H1 (cell line): ENCODE measurements around the gene PSORS1C1. TPM values are rescaled to one million over a fixed set of nuclear protein-coding genes. Genes with fewer than 3 reads are reported as not detected.
A peak's percentile ranks its signal among the peaks of the same experiment; 100 is the strongest.

Experiments used
- FOSL1 ChIP-seq: IDR thresholded peaks from 2 replicates; pipeline ENCODE4 v1.6.1; 2011; ENCODE audit warnings: mild to moderate bottlenecking, low read depth, low read length, moderate library complexity; ENCODE audit not compliant: insufficient read depth
- TCF12 ChIP-seq: IDR thresholded peaks from 2 replicates; pipeline ENCODE4 v1.6.1; 2011; ENCODE audit warnings: low read depth, mild to moderate bottlenecking, low read length
- polyA plus RNA-seq, 7 experiments: library from polyadenylated mRNA; depleted of rRNA in 3 of 7; stranded (reverse) in 5 of 7; unstranded in 2 of 7; fragments of >200 nt in 5 of 7; fragments of 200-250 nt in 2 of 7; gene quantifications; 1 replicate in 5 of 7; 2 replicates in 1 of 7; 4 replicates in 1 of 7; pipeline versions ENCODE4 v1.2.1 to v1.2.3, GENCODE V29; 2011 to 2013; ENCODE audit warnings: missing spikeins in 2 of 7, mixed read lengths in 2 of 7
- total RNA-seq: library from RNA; stranded (reverse); fragmentation: NEBNext Ultra II Directional; extraction: Animal tissue kit (Norgen Biotek cat#: 25700); gene quantifications from 2 replicates; pipeline ENCODE4 v1.2.1, GENCODE V29; 2021
- TF ChIP-seq, protein P1 (sequence below): IDR thresholded peaks from 2 replicates; pipeline ENCODE4 v1.6.1; 2012; ENCODE audit warnings: low read length, inconsistent platforms

PSORS1C1 gene
- total and polyA plus RNA-seq, 2 of the 8 experiments (the other 6 are each of a cell fraction or from before 2014, with no cell fraction given): 0.12 to 0.52 TPM

DNA sequence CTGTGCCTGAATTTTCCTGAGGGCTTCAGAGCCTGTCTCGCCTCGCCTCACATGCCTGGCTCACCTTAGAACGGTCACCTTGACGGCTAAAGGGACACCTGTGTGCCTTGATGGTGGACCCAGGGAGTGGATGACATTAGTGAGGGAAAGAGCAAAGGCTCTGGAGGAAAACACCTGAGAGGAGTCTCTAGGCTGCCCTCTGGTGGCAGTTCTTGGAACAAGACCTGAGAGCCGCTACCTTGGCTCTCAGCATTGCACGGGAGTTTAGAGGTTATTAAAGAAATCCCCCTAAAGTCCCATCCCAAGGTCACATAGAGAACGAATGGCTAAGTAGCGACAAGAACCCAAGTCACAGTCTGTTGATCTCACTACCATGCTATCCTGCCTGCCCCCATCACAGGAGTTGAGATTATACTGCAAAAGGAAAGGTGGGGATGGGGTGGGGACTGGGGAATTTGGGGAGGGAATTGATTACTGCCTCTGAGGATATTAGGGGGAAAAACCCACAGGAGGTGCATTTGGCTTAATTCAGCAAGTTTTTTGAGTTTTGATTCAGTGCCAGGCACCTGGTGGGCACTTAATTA lies 13.6 kb downstream of the PSORS1C1 start (continued):
- TF ChIP-seq, protein P1, sequence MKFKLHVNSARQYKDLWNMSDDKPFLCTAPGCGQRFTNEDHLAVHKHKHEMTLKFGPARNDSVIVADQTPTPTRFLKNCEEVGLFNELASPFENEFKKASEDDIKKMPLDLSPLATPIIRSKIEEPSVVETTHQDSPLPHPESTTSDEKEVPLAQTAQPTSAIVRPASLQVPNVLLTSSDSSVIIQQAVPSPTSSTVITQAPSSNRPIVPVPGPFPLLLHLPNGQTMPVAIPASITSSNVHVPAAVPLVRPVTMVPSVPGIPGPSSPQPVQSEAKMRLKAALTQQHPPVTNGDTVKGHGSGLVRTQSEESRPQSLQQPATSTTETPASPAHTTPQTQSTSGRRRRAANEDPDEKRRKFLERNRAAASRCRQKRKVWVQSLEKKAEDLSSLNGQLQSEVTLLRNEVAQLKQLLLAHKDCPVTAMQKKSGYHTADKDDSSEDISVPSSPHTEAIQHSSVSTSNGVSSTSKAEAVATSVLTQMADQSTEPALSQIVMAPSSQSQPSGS: no peak
- TF ChIP-seq FOSL1 (no peak), TCF12 (0 out of 2 replicates have a peak, but pooled peaks have one; percentile 16)
